GM21529 (cell line): ENCODE results near the gene C5.
"Not testable (repeated sequence)": the region's sequence is repeated elsewhere in the genome, so short reads cannot be mapped to it uniquely, and the experiment has no call there.

Source experiments
- ATAC-seq: cut with Tn5 transposase; IDR thresholded peaks from one replicate; pipeline ENCODE4 v1.9.1; 2021; ENCODE audit not compliant: unreplicated experiment

C5 gene

GRCh38 chr9:120982836-120983235 lies 67.2 kb downstream of the C5 start:
- ATAC-seq = no peak

- ATAC-seq = no peak
Measured at GRCh38 chr9:120980951-120981350, 69.1 kb downstream of the C5 start.

DNA sequence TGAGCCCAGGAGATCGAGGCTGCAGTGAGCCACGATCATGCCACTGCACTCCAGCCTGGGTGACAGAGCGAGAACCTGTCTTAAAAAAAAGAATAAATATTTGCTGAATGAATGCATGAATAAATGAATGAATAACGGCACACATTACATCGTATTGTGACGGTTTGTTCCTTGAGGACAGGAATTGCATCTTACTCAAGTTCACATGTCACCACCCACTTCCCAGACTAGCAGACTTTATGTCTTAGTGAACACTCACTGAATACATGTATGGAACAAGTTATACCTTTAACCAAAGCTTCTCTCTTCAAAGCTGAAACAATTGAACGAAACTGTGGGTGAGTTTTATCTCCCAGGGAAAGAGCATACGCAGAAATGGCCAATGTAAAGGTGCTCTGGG lies 70.3 kb downstream of the C5 start:
- no peak for ATAC-seq

DNA sequence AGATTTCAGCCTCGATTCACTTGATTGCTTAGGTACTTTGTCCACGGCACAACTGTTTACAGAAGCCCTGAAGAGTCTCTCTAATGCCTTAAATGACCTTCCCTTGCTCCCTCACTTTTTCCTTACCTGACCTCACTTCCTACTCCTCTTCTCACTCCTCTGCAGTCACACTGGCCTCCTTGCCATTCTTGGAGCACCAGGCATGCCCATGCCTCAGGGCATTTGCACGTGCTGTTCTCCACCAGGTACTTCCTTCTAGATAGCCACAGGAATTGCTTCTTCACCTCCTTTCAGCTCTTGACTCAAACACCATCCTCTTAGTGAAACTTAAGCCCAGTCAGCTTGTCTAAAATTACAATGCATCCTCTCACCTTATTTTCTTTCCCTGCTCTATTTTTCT lies 71.1 kb downstream of the C5 start:
- ATAC-seq = no peak

GRCh38 chr9:120977321-120977720 lies 72.8 kb downstream of the C5 start:
- no peak for ATAC-seq

DNA sequence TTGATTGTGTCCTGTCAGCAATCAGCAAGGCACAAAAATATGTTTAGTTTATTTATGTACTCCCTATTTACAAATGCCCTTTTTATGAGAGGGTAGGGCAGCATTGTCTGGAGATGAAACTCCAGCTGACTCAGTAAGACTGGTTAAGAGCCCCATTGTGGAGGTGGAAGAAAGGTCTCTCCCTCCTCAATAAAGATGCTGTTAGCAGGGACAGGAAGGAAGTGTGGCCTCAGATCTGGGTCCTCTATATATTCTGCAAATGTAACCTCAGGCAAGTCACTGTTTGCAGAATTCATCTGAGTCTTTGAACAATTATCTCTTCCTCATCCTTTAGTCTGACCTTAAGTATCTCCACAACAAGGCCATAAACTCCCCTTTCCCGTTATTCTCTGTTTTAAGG lies 75.2 kb downstream of the C5 start:
- ATAC-seq = no peak

- ATAC-seq = no peak
Measured at GRCh38 chr9:120974181-120974580, 75.9 kb downstream of the C5 start.

DNA sequence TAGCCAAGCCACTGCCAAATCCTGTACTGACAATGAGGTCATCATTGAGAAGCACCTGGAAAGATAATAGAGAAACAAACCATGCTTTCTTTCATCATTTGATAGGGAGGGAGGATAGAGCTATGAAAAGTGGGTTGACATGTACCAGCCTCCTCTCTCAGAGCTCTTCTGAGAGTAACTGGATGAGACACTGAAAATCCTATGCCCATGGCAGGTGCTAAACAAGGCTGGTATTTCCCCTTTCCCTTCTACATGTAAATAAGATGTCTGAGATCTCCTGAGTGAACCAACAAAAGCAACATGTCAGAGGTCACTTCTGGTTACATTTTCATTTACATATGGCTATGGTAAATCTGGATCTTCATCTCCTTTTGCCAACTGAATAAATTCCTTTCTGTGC lies 78.1 kb downstream of the C5 start:
- no peak for ATAC-seq

GRCh38 chr9:120971471-120971870 lies 78.6 kb downstream of the C5 start:
- ATAC-seq = not testable (repeated sequence)

DNA sequence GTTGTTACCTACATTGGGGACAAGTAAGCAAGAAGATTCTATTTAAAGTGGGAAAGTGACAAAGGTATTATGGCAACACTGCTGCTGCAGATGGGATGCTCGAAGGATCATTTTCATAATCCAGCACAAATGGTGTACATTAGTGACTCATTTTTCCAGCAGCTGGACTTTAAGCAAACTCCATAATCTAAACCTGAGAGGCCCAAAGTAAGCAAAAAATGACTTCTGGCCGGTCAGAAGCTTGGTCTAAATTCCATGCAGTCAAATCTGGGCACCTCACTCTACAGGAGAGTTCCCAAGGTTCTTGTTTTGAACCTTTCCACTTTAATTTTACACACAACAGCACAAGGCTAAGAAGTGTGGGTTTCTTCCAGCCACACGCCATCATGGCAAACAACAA lies 79.8 kb downstream of the C5 start:
- ATAC-seq = no peak

DNA sequence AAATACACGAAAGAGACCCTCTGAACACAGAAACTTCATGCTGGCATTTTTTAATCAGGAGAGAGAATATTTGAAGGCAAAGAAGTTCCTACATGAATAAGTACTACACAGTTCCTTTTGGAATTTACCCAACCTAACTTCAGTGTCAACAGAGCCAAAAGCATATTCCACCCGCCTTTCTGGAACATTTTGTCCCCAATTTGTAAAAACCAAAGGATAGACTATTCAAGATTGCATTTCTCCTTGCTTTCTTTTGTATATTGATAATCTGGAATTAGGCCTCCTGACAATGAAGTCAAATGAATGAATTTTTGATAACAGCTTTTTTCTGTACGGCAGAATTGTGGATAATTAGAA lies 84.1 kb downstream of the C5 start:
- ATAC-seq = no peak

GRCh38 chr9:120965344-120966012 lies 84.6 kb downstream of the C5 start:
- ATAC-seq = no peak

DNA sequence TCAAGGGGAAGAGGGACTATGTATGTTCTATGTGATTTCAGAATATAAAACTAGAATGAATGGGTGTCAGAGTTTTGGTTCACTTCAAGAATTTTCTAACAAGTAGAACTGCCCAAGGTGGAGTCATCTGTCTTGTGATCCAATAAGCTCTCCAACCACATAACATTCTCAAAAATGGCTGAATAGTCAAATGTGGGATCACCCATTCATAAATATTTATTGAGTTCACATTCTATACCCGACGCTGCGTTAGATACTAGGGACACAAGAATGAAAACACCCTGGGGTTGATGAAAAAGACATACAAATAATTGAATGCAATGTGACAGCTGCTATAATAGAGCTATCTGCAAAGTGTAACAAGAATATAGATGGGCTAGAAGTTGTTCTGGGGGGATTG lies 88.1 kb downstream of the C5 start:
- ATAC-seq = no peak

- ATAC-seq = no peak
Measured at GRCh38 chr9:120960001-120960400, 90.1 kb downstream of the C5 start.

DNA sequence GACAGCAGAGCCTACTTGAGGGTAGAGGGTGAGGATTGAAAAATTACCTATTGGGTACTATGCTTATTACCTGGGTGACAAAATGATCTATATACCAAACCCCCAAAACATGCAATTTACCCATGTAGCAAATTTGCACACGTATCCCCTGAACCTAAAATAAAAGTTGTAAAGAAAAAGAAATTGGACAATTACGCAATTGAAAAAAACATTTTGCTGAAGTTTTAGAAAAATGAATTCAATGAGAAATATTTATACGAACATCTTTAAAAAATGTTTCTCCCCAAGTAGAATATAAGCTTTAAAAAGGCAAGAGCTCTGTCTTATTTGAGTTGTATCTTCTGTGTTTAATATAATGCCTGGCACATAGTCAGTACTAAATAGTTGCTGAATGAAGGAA lies 93.2 kb downstream of the C5 start:
- ATAC-seq = no peak

DNA sequence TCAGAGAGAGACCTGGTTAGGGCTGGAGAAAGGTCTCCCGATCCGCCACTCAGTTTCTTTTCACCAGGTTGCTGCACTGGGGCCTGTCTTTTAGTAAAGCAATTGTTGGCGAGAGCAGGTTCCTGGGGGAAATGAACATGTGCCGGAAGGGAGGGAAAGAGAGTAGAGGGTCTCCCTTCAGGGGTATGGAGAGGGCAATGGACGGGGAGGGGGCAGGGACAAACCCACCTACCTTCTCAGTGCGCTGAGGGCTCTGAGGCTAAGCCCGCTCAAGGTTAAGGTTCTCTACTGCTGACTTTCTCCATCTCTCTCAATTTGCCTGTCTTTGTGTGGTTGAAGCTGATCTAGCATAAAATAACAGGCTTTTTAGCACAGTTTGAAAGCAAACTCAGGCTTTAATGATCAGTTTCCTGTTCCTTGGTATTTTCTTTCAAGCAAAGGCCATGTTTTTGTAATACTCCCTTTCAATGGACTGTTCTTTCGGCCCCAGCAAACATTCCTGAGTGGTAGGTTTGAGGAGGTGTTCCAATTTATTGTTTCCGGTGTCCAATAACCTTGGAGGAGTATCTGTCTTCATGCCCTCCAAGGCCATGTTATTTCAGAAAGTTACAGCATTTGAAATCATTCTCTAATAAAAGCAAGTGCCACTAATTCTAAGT lies 98.0 kb downstream of the C5 start:
- ATAC-seq = no peak

DNA sequence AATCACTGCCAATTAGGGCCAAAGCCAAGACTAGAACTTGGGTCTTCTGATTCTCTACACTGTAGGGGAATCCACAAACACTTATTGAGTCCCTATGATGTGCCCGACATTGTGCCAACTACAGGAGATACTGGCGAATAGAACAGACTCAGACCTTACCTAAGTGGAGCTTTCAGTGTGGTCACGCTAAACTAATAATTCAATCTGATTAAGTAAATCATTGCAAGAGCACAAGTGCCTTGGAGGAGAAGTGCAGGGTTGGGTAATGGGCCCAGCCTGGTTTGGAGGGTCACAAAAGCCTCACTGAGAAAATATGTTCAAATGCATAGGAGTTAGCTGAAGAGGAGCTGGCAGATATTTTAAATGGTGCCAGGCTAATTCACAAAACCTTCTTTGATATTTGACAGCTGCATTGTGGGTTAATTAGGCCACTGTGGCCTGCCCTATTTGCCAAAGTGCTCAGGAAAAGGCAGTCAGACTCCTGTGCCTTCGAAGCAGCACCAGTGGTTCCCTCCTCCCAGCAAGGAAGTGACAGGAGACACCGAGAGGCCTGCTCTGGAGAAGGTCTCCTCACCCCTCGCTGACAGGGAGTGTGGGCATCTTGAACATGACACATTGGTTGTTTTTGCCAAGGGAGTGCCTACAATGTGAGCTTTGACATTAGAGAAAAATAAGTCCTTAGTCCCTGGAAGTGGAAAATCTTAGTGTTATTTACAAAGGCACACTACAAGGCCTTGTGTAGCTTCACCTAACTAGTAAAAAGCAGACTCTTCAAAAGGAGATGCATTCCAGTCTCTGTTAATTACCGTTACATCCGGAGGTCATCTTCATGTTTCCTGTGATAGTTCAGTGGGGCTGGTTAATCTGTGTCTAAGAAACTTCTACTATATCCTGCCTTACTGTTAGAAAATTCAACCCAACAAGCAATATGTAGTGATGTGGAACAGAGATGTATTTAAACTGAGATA lies 99.4 kb downstream of the C5 start:
- ATAC-seq = no peak

DNA sequence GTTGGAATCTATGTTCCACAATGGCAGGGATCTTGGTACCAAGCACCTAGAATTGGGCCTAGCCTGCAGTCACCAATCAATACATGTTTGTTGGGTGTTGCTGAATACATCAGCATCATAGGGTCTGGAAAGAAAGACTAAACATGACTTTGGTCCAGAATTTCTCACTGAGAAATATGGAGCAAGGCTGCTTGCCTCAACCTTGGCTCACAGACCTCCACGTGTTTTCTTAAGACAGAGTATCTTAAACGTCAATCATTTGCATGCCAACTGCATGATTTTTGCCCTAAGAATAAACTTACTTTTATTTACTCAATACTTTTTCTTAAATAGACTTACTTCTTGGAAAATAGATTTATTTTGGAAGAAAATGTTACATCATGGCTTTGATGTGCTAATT lies 100.8 kb downstream of the C5 start:
- ATAC-seq = no peak

DNA sequence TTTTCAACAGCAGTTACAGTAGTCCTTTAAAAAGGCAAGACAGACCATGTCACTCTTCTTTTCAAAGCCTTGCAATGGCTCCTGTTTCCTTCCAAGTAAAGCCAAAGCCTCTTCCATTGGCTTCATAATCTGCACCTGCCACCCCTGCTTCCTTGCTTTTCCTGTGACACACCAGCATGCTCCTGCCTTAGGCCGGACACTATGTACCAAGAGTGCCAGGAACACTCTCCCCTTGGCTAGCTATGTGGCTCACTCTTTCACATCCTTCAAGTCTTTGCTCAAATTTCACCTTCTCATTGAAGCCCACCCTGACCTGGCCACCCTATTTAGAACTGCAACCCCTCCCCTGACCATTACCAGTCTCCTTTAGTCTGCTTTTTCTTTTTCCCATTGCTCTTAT lies 101.3 kb downstream of the C5 start:
- no peak for ATAC-seq

GRCh38 chr9:120947222-120947621 lies 102.9 kb downstream of the C5 start:
- no peak for ATAC-seq

DNA sequence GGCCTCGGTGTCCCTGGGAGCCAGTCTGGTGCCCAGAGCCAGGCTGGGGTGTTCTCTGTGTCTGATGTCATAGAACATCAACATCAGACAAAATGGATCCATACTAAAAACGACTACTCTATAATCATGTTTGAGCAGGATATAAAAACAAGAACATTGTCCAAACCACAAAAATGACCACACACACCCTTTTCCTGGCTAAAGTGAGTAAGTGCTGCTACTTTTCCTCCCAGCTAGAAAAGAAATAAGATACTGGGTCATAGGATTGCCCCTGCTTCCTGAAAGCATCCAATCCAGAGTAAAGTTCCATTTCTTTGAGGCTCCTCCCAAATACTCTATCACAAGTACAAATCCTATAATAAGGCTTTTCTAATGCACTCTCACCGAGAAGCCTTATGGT lies 103.8 kb downstream of the C5 start:
- ATAC-seq = no peak

GRCh38 chr9:120944948-120945347 lies 105.1 kb downstream of the C5 start:
- ATAC-seq = no peak
